Glutamatergic neuron (in vitro differentiated cells): ENCODE measurements around the gene ATG101. TPM values are rescaled to one million over a fixed set of nuclear protein-coding genes. Genes with fewer than 3 reads are reported as not detected.

Source experiments
- DNase-seq: peaks from one replicate; pipeline ENCODE4 v3.0.0; 2022
- H3K27ac Mint-ChIP-seq: one replicate; pipeline ENCODE4 v1.8.0; 2020; ENCODE audit warnings: mild to moderate bottlenecking, mixed read lengths, inconsistent platforms; ENCODE audit not compliant: unreplicated experiment
- H3K27me3 Mint-ChIP-seq: one replicate; pipeline ENCODE4 v1.8.0; 2020; ENCODE audit warnings: mild to moderate bottlenecking, moderate library complexity, mixed read lengths, inconsistent platforms; ENCODE audit not compliant: unreplicated experiment
- H3K36me3 Mint-ChIP-seq: one replicate; pipeline ENCODE4 v1.8.0; 2020; ENCODE audit warnings: mild to moderate bottlenecking, mixed read lengths, inconsistent platforms; ENCODE audit not compliant: unreplicated experiment
- H3K4me1 Mint-ChIP-seq: one replicate; pipeline ENCODE4 v1.8.0; 2020; ENCODE audit warnings: mild to moderate bottlenecking, low read depth, mixed read lengths, inconsistent platforms; ENCODE audit not compliant: unreplicated experiment
- H3K4me3 Mint-ChIP-seq: one replicate; pipeline ENCODE4 v1.8.0; 2020; ENCODE audit warnings: mild to moderate bottlenecking, mixed read lengths, inconsistent platforms; ENCODE audit not compliant: unreplicated experiment
- H3K9me3 Mint-ChIP-seq: one replicate; pipeline ENCODE4 v1.8.0; 2020; ENCODE audit warnings: mild to moderate bottlenecking, moderate library complexity, mixed read lengths, inconsistent platforms; ENCODE audit not compliant: unreplicated experiment
- total RNA-seq: library from RNA; stranded (reverse); fragmentation: NEBNext Ultra II Directional; extraction: Animal tissue kit (Norgen Biotek cat#: 25700); gene quantifications from one replicate; pipeline ENCODE4 v1.2.1, GENCODE V29; 2021; ENCODE audit not compliant: unreplicated experiment
- TF ChIP-seq, protein P1 (sequence below): fragments of 200-600 bp; sonication (generic); IDR thresholded peaks from one replicate; pipeline ENCODE4 v1.5.0; 2021; ENCODE audit not compliant: partially characterized antibody, unreplicated experiment

ATG101 gene
- total RNA-seq, 1 donor from 2014 or later = 26.2 TPM

- Mint-ChIP-seq H3K36me3 (no peaks in the 10 kb centered on the region), H3K4me1 (peaks cover 19% of the 10 kb centered on the region), H3K27ac (peak overlapping the region; percentile 33), H3K27me3 (peaks cover 16% of the 10 kb centered on the region), H3K4me3 (no peak overlapping the region), H3K9me3 (peaks cover 10% of the 10 kb centered on the region)
- TF ChIP-seq, protein P1, sequence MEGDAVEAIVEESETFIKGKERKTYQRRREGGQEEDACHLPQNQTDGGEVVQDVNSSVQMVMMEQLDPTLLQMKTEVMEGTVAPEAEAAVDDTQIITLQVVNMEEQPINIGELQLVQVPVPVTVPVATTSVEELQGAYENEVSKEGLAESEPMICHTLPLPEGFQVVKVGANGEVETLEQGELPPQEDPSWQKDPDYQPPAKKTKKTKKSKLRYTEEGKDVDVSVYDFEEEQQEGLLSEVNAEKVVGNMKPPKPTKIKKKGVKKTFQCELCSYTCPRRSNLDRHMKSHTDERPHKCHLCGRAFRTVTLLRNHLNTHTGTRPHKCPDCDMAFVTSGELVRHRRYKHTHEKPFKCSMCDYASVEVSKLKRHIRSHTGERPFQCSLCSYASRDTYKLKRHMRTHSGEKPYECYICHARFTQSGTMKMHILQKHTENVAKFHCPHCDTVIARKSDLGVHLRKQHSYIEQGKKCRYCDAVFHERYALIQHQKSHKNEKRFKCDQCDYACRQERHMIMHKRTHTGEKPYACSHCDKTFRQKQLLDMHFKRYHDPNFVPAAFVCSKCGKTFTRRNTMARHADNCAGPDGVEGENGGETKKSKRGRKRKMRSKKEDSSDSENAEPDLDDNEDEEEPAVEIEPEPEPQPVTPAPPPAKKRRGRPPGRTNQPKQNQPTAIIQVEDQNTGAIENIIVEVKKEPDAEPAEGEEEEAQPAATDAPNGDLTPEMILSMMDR = no peak
- DNase-seq = no peak
These were observed 51.4 kb downstream of the ATG101 start for GRCh38 chr12:52120951-52121823.

GRCh38 chr12:52121824-52122539 lies 52.2 kb downstream of the ATG101 start:
- H3K4me1 Mint-ChIP-seq = peaks cover 23% of the 10 kb centered on the region
- peak; percentile 88 for DNase-seq
- H3K27ac Mint-ChIP-seq = peak overlapping the region; percentile 66
- peaks cover 12% of the 10 kb centered on the region for H3K9me3 Mint-ChIP-seq
- H3K36me3 Mint-ChIP-seq = no peaks in the 10 kb centered on the region
- peaks cover 16% of the 10 kb centered on the region for H3K27me3 Mint-ChIP-seq
- TF ChIP-seq, protein P1 = peak; percentile 94
- peak overlapping the region; percentile 28 for H3K4me3 Mint-ChIP-seq

DNA sequence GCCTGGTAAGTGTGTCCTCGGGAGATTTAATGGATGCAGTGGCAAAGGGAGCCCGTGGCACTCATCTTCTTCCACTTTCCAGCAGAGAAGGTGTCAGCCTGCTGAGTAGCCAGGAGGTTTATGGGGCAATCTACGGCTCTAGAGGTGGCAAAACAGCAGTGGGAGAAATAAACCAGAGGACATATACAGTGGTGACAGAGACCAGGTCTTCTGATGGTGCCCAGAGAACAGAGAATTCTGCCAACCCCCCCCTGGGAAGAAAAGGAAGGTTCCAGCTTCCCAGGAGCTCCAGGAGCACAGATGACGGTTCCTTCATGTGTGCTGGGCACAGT lies 52.7 kb downstream of the ATG101 start:
- Mint-ChIP-seq H3K36me3 (no peaks in the 10 kb centered on the region), H3K4me1 (peaks cover 25% of the 10 kb centered on the region), H3K4me3 (peak overlapping the region; percentile 28), H3K9me3 (peaks cover 12% of the 10 kb centered on the region), H3K27ac (no peak overlapping the region), H3K27me3 (peaks cover 16% of the 10 kb centered on the region)
- TF ChIP-seq, protein P1 = no peak
- no peak for DNase-seq

DNA sequence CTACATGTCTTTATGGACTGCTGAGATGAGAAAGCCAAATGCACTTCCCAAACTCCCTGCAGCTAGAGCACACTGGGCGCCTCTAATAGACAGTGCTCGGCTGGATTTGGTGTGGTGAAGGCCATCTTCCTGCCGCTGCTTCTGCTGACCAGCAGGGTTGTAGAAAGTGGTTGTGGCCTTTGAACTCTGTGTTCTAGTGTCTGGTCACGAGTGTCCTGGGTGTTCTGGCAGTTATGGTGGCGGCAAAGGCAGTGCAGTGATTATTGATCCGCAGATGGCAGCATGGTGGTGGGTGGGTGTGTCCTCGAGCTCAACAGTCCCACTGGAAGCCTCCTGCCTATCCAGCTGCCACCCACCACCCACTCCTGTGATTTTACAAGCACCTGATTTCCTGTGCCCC lies 53.1 kb downstream of the ATG101 start:
- no peaks in the 10 kb centered on the region for H3K36me3 Mint-ChIP-seq
- H3K27ac Mint-ChIP-seq = no peak overlapping the region
- TF ChIP-seq, protein P1 = no peak
- no peak overlapping the region for H3K4me3 Mint-ChIP-seq
- peaks cover 16% of the 10 kb centered on the region for H3K27me3 Mint-ChIP-seq
- no peak for DNase-seq
- peaks cover 12% of the 10 kb centered on the region for H3K9me3 Mint-ChIP-seq
- peaks cover 25% of the 10 kb centered on the region for H3K4me1 Mint-ChIP-seq
